SJSA1 (cell line): Measurements from ENCODE around the gene NCR3LG1. TPM values are rescaled to one million over a fixed set of nuclear protein-coding genes. Genes with fewer than 3 reads are reported as not detected.
"Not testable (repeated sequence)": the region's sequence is repeated elsewhere in the genome, so short reads cannot be mapped to it uniquely, and the experiment has no call there.

Experiments used
- DNase-seq, 2 experiments: peaks; one replicate each; pipeline ENCODE4 v3.0.0-alpha.2; 2015 to 2020; ENCODE audit warnings: low spot score in 2 of 2, low read depth in 1 of 2
- H3K27ac ChIP-seq: fragments of 250-450 bp; sonication (Bioruptor Pico); 2 replicates; pipeline ENCODE4 v1.5.1; 2020; ENCODE audit warnings: mild to moderate bottlenecking, moderate library complexity
- H3K27me3 ChIP-seq: fragments of 250-450 bp; sonication (Bioruptor Pico); replicated peaks from 2 replicates; pipeline ENCODE4 v1.5.1; 2020; ENCODE audit warnings: mild to moderate bottlenecking, moderate library complexity
- H3K36me3 ChIP-seq: fragments of 250-450 bp; sonication (Bioruptor Pico); 2 replicates; pipeline ENCODE4 v1.5.1; 2020; ENCODE audit warnings: mild to moderate bottlenecking
- H3K4me1 ChIP-seq: fragments of 250-450 bp; sonication (Bioruptor Pico); replicated peaks from 2 replicates; pipeline ENCODE4 v1.6.1; 2021; ENCODE audit warnings: mild to moderate bottlenecking
- H3K4me3 ChIP-seq: fragments of 250-450 bp; sonication (Bioruptor Pico); 2 replicates; pipeline ENCODE4 v1.5.1; 2020; ENCODE audit warnings: mild to moderate bottlenecking
- H3K9me3 ChIP-seq: fragments of 250-450 bp; sonication (Bioruptor Pico); replicated peaks from 2 replicates; pipeline ENCODE4 v1.5.1; 2020; ENCODE audit warnings: mild to moderate bottlenecking
- total RNA-seq: library from RNA; depleted of rRNA; stranded (reverse); fragments of >200 nt; shearing (Covaris generic); gene quantifications from 2 replicates; pipeline ENCODE4 v1.2.3, GENCODE V29; 2014; rRNA removed

Gene NCR3LG1
- total RNA-seq, 1 experiment from 2014 or later: 1.4 TPM

DNA sequence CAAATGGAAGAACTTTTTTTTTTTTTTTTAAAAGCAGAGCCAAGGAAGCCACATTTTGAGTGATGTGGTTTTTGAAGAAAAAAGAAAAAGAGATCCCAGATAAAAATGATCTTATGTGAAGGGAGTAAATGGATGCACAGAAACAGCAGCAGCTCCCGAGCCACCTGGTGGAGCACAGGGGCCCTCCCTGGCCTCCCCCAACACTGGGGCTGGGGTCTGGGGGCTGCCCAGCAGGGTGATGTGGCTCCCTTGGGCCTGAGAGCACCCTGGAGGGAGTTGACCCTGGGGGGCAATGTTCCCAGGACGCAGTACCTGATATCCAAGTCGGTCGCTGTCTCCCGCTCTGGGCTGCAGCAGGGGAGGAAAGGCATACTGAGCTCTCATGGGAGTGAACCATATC is 63.4 kb downstream of the NCR3LG1 start:
- no peak for DNase-seq
- H3K27ac ChIP-seq: no peak overlapping the region
- H3K9me3 ChIP-seq: no peaks in the 10 kb centered on the region
- no peaks in the 10 kb centered on the region for H3K4me1 ChIP-seq
- H3K27me3 ChIP-seq: peaks cover 36% of the 10 kb centered on the region
- H3K36me3 ChIP-seq: no peaks in the 10 kb centered on the region
- no peak overlapping the region for H3K4me3 ChIP-seq

GRCh38 chr11:17415523-17416104 is 64.0 kb downstream of the NCR3LG1 start:
- Histone ChIP-seq H3K36me3 (no peaks in the 10 kb centered on the region), H3K27me3 (peaks cover 42% of the 10 kb centered on the region), H3K4me3 (no peak overlapping the region), H3K27ac (no peak overlapping the region), H3K4me1 (no peaks in the 10 kb centered on the region), H3K9me3 (no peaks in the 10 kb centered on the region)
- DNase-seq: no peak

DNA sequence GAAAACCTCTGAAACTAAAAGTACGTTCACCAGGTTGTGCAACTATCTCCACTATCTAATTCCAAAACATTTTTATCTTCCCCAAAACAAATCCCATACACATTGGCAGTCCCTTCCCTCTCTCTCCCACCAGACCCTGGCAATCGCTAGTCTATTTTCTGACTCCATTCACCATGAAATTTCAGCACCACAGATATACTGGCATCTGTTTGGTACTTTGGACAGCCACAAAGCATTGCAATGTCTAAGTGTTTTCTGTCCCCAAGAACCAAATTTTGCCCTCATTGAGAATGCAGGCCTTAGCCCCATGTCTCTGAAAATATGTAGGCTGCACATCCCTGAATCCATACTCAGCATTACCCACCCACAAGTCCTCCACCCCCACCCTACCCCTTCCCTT is 64.9 kb downstream of the NCR3LG1 start:
- Histone ChIP-seq H3K9me3 (no peaks in the 10 kb centered on the region), H3K4me3 (no peak overlapping the region), H3K27me3 (peaks cover 51% of the 10 kb centered on the region), H3K36me3 (no peaks in the 10 kb centered on the region), H3K27ac (no peak overlapping the region), H3K4me1 (no peaks in the 10 kb centered on the region)
- no peak for DNase-seq

- H3K4me1 ChIP-seq: no peaks in the 10 kb centered on the region
- no peak overlapping the region for H3K27ac ChIP-seq
- H3K4me3 ChIP-seq: no peak overlapping the region
- H3K36me3 ChIP-seq: no peaks in the 10 kb centered on the region
- H3K27me3 ChIP-seq: peaks cover 62% of the 10 kb centered on the region
- no peaks in the 10 kb centered on the region for H3K9me3 ChIP-seq
- DNase-seq: no peak
These were observed 67.0 kb downstream of the NCR3LG1 start for GRCh38 chr11:17418444-17419081.

DNA sequence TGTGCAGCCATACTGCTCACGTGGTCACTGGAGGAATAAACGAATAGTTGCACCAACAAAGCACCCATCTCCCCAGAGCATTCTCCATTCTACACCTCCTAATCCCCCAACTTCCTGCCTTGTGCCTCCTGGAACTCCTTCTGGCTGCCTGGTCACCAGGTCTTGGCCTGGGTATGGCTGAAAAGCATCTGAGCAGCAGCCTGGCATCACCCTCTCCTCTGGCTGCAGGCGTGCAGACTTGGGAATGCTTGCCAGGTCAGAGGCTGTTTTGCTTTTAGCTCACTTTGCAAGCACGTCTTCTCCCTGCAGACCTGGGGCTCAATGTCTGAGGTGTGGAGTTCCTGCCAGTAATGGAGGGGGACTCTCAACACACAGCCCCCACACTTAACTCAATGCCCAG is 70.2 kb downstream of the NCR3LG1 start:
- H3K36me3 ChIP-seq: no peaks in the 10 kb centered on the region
- no peak overlapping the region for H3K4me3 ChIP-seq
- DNase-seq: no peak
- peaks cover 68% of the 10 kb centered on the region for H3K27me3 ChIP-seq
- H3K27ac ChIP-seq: no peak overlapping the region
- H3K9me3 ChIP-seq: no peaks in the 10 kb centered on the region
- no peaks in the 10 kb centered on the region for H3K4me1 ChIP-seq

GRCh38 chr11:17423533-17424310 is 72.1 kb downstream of the NCR3LG1 start:
- H3K4me3 ChIP-seq: no peak overlapping the region
- H3K36me3 ChIP-seq: no peaks in the 10 kb centered on the region
- no peak overlapping the region for H3K27ac ChIP-seq
- peaks cover 65% of the 10 kb centered on the region for H3K27me3 ChIP-seq
- DNase-seq: no peak
- H3K4me1 ChIP-seq: no peaks in the 10 kb centered on the region
- no peaks in the 10 kb centered on the region for H3K9me3 ChIP-seq

DNA sequence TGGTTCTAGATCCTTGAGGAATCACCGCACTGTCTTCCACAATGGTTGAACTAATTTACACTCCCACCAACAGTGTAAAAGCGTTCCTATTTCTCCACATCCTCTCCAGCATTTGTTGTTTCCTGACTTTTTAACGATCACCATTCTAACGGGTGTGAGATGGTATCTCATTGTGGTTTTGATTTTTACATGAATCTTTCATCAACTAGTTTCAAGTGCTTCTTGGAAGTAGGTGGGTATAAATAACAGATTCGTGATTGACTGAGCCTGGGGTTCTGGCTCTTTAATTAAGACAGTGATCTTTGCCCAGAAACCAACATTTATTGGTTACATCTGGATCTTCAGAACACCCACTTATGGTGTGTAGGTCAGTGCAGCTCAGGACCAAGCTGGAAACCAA is 74.6 kb downstream of the NCR3LG1 start:
- H3K27me3 ChIP-seq: peaks cover 60% of the 10 kb centered on the region
- H3K27ac ChIP-seq, H3K4me3 ChIP-seq, H3K9me3 ChIP-seq, H3K4me1 ChIP-seq, DNase-seq, H3K36me3 ChIP-seq: not testable (repeated sequence)

Other genes starting within 250 kb of the NCR3LG1 start
- 35.5 and 105 TPM in 2 replicates for gene PIK3C2A, start 143.8 kb upstream of the NCR3LG1 start, total RNA-seq
- 129 and 143 TPM in 2 replicates for gene NUCB2, start 75.1 kb upstream of the NCR3LG1 start, total RNA-seq
- gene KCNJ11, start 36.9 kb downstream of the NCR3LG1 start, total RNA-seq: not detected in 2 replicates
- not detected in 2 replicates for gene ABCC8, start 125.0 kb downstream of the NCR3LG1 start, total RNA-seq
- not detected in 2 replicates for gene USH1C, start 192.6 kb downstream of the NCR3LG1 start, total RNA-seq
- gene OTOG, start 195.5 kb downstream of the NCR3LG1 start, total RNA-seq: not detected in 2 replicates